HEK293 (cell line): ENCODE results near the gene PEPD.
"Not testable (repeated sequence)": the region's sequence is repeated elsewhere in the genome, so short reads cannot be mapped to it uniquely, and the experiment has no call there.

ENCODE experiments used
- CTCF ChIA-PET: fragments of 350-600 bp; formaldehyde crosslinking; extraction: SDS; loops from one replicate; lab custom pipeline; 2021; ENCODE audit warnings: antibody characterized with exemption; lab: Yijun Ruan, JAX
- POLR2A ChIA-PET: fragments of 300-600 bp; formaldehyde crosslinking; extraction: SDS; loops from one replicate; lab custom pipeline; 2020; ENCODE audit warnings: antibody characterized with exemption, inconsistent platforms; lab: Yijun Ruan, JAX
- H3K27ac ChIP-seq: fragments of 200-500 bp; sonication (Bioruptor generic); 2 replicates; pipeline ENCODE4 v1.5.1; 2014; ENCODE audit warnings: low read depth, low read length, control low read depth, inconsistent platforms; ENCODE audit errors: extremely low read depth
- H3K36me3 ChIP-seq, 2 experiments: fragments of 200-500 bp in 1 of 2; sonication (Bioruptor generic) in 1 of 2; 1 replicate in 1 of 2; 2 replicates in 1 of 2; pipeline ENCODE4 v1.5.1; 2014 to 2017; ENCODE audit warnings: inconsistent platforms in 2 of 2, low read length in 2 of 2; ENCODE audit not compliant: control insufficient read depth in 2 of 2, insufficient read depth in 1 of 2
- H3K4me1 ChIP-seq: fragments of 200-500 bp; sonication (Bioruptor generic); 2 replicates; pipeline ENCODE4 v1.5.1; 2014; ENCODE audit warnings: mild to moderate bottlenecking, low read length, inconsistent platforms; ENCODE audit not compliant: control insufficient read depth, insufficient read depth
- H3K4me3 ChIP-seq: 2 replicates; pipeline ENCODE4 v1.5.1; 2011; ENCODE audit warnings: low read depth, mild to moderate bottlenecking, control low read depth, low read length, moderate library complexity
- H3K9me3 ChIP-seq: fragments of 200-500 bp; sonication (Bioruptor generic); 2 replicates; pipeline ENCODE4 v1.5.1; 2014; ENCODE audit warnings: low read depth, low read length, inconsistent platforms; ENCODE audit not compliant: control insufficient read depth, insufficient read depth
- GLI4 ChIP-seq: fragments of 450-650 bp; formaldehyde crosslinking; IDR thresholded peaks from 2 replicates; pipeline ENCODE4 v1.5.1; 2016; ENCODE audit warnings: missing biosample characterization, missing genetic modification characterization
- KLF16 ChIP-seq: fragments of 450-650 bp; formaldehyde crosslinking; IDR thresholded peaks from 2 replicates; pipeline ENCODE4 v1.5.1; 2017; ENCODE audit warnings: missing biosample characterization, missing genetic modification characterization
- KLF17 ChIP-seq: fragments of 450-650 bp; formaldehyde crosslinking; IDR thresholded peaks from 2 replicates; pipeline ENCODE4 v1.5.1; 2016; ENCODE audit warnings: missing biosample characterization, missing genetic modification characterization
- KLF9 ChIP-seq: fragments of 450-650 bp; formaldehyde crosslinking; IDR thresholded peaks from 2 replicates; pipeline ENCODE4 v1.5.1; 2016; ENCODE audit warnings: missing biosample characterization, missing genetic modification characterization, low read depth
- MYNN ChIP-seq: fragments of 450-650 bp; formaldehyde crosslinking; IDR thresholded peaks from 2 replicates; pipeline ENCODE4 v1.5.1; 2016; ENCODE audit warnings: missing biosample characterization, missing genetic modification characterization, borderline replicate concordance
- MZF1 ChIP-seq: fragments of 450-650 bp; formaldehyde crosslinking; IDR thresholded peaks from 2 replicates; pipeline ENCODE4 v1.5.1; 2017; ENCODE audit warnings: missing biosample characterization, missing genetic modification characterization, borderline replicate concordance
- PRDM1 ChIP-seq: fragments of 450-650 bp; formaldehyde crosslinking; IDR thresholded peaks from 2 replicates; pipeline ENCODE4; 2016; ENCODE audit warnings: missing biosample characterization, missing genetic modification characterization
- SCRT2 ChIP-seq: fragments of 450-650 bp; formaldehyde crosslinking; IDR thresholded peaks from 2 replicates; pipeline ENCODE4 v1.5.1; 2016; ENCODE audit warnings: missing biosample characterization, missing genetic modification characterization
- YY2 ChIP-seq: fragments of 450-650 bp; formaldehyde crosslinking; IDR thresholded peaks from 2 replicates; pipeline ENCODE4 v1.5.1; 2016; ENCODE audit warnings: missing biosample characterization, missing genetic modification characterization
- ZBTB17 ChIP-seq: fragments of 450-650 bp; formaldehyde crosslinking; IDR thresholded peaks from 2 replicates; pipeline ENCODE4 v1.5.1; 2016; ENCODE audit warnings: missing biosample characterization, missing genetic modification characterization
- ZFHX2 ChIP-seq: fragments of 450-650 bp; formaldehyde crosslinking; conservative IDR thresholded peaks from 2 replicates; pipeline ENCODE4 v1.5.1; 2016; ENCODE audit warnings: missing biosample characterization, missing genetic modification characterization
- ZFP37 ChIP-seq: fragments of 450-650 bp; formaldehyde crosslinking; IDR thresholded peaks from 2 replicates; pipeline ENCODE4 v1.5.1; 2016; ENCODE audit warnings: missing biosample characterization, missing genetic modification characterization
- ZNF146 ChIP-seq: fragments of 450-650 bp; formaldehyde crosslinking; IDR thresholded peaks from 2 replicates; pipeline ENCODE4 v1.5.1; 2016; ENCODE audit warnings: missing biosample characterization, missing genetic modification characterization
- ZNF157 ChIP-seq: fragments of 450-650 bp; formaldehyde crosslinking; IDR thresholded peaks from 2 replicates; pipeline ENCODE4 v1.5.1; 2016; ENCODE audit warnings: missing biosample characterization, missing genetic modification characterization
- ZNF174 ChIP-seq: fragments of 450-650 bp; formaldehyde crosslinking; IDR thresholded peaks from 2 replicates; pipeline ENCODE4 v1.5.0; 2017; ENCODE audit warnings: missing biosample characterization, mild to moderate bottlenecking, missing genetic modification characterization
- ZNF223 ChIP-seq: fragments of 450-650 bp; formaldehyde crosslinking; IDR thresholded peaks from 2 replicates; pipeline ENCODE4 v1.5.1; 2016; ENCODE audit warnings: missing biosample characterization, missing genetic modification characterization
- ZNF324 ChIP-seq: fragments of 450-650 bp; formaldehyde crosslinking; IDR thresholded peaks from 2 replicates; pipeline ENCODE4 v1.5.1; 2016; ENCODE audit warnings: missing biosample characterization, missing genetic modification characterization
- ZNF558 ChIP-seq: fragments of 450-650 bp; formaldehyde crosslinking; IDR thresholded peaks from 2 replicates; pipeline ENCODE4 v1.5.1; 2016; ENCODE audit warnings: missing biosample characterization, missing genetic modification characterization
- ZNF580 ChIP-seq: fragments of 450-650 bp; formaldehyde crosslinking; IDR thresholded peaks from 2 replicates; pipeline ENCODE4 v1.5.1; 2016; ENCODE audit warnings: missing biosample characterization, missing genetic modification characterization
- ZNF610 ChIP-seq: fragments of 450-650 bp; formaldehyde crosslinking; IDR thresholded peaks from 2 replicates; pipeline ENCODE4 v1.5.1; 2016; ENCODE audit warnings: missing biosample characterization, missing genetic modification characterization, borderline replicate concordance
- ZNF660 ChIP-seq: fragments of 450-650 bp; IDR thresholded peaks from 2 replicates; pipeline ENCODE4 v1.5.1; 2018; ENCODE audit warnings: missing biosample characterization, mild to moderate bottlenecking, missing genetic modification characterization

The PEPD gene

GRCh38 chr19:33562636-33563035 lies 41.0 kb upstream of the PEPD start:
- ChIA-PET CTCF (interaction anchor here (0.9 kb wide), 1 partner anchor 215 kb away, joined by 4 read pairs; no protein-coding TSS in a partner anchor), POLR2A (no interaction called here)
- H3K36me3 ChIP-seq: no peaks in the 10 kb centered on the region
- no peak overlapping the region for H3K4me3 ChIP-seq
- H3K4me1 ChIP-seq: no peaks in the 10 kb centered on the region
- TF ChIP-seq ZNF324 (tag by site-specific recombination): no peak
- TF ChIP-seq ZNF580 (tag by site-specific recombination): no peak
- TF ChIP-seq YY2 (tag by site-specific recombination): no peak
- TF ChIP-seq ZNF223 (tag by site-specific recombination): no peak
- TF ChIP-seq KLF9 (tag by site-specific recombination): no peak
- TF ChIP-seq SCRT2 (tag by site-specific recombination): no peak
- TF ChIP-seq ZNF146 (tag by site-specific recombination): no peak
- TF ChIP-seq PRDM1 (tag by site-specific recombination): no peak
- H3K9me3 ChIP-seq: no peaks in the 10 kb centered on the region
- no peak overlapping the region for H3K27ac ChIP-seq

GRCh38 chr19:33561666-33562065 lies 40.1 kb upstream of the PEPD start:
- H3K4me1 ChIP-seq, H3K4me3 ChIP-seq, H3K9me3 ChIP-seq, POLR2A ChIA-PET, H3K36me3 ChIP-seq, H3K27ac ChIP-seq: not testable (repeated sequence)
- CTCF ChIA-PET: interaction anchor here (0.9 kb wide), 1 partner anchor 216 kb away, joined by 4 read pairs; no protein-coding TSS in a partner anchor
- peak; percentile 95 for TF ChIP-seq ZNF146 (tag by site-specific recombination)

GRCh38 chr19:33561261-33561660 lies 39.7 kb upstream of the PEPD start:
- Histone ChIP-seq H3K9me3 (no peaks in the 10 kb centered on the region), H3K27ac (no peak overlapping the region), H3K4me1 (no peaks in the 10 kb centered on the region), H3K36me3 (no peaks in the 10 kb centered on the region), H3K4me3 (no peak overlapping the region)
- TF ChIP-seq ZNF660 (tag by site-specific recombination) (no peak), MZF1 (tag by site-specific recombination) (no peak), KLF16 (no peak), ZFHX2 (tag by site-specific recombination) (no peak), ZNF174 (tag by site-specific recombination) (no peak), ZNF558 (tag by site-specific recombination) (no peak), ZNF157 (tag by site-specific recombination) (no peak), ZNF610 (tag by site-specific recombination) (no peak), MYNN (tag by site-specific recombination) (no peak), KLF17 (tag by site-specific recombination) (no peak), GLI4 (no peak), ZBTB17 (tag by site-specific recombination) (no peak), ZFP37 (tag by site-specific recombination) (no peak)
- CTCF ChIA-PET: no interaction called here
- POLR2A ChIA-PET: no interaction called here
